Measurements from ENCODE around the gene GMPPA. TPM values are rescaled to one million over a fixed set of nuclear protein-coding genes. Genes with fewer than 3 reads are reported as not detected.

Gene GMPPA
- total RNA-seq, 1 donor from 2014 or later: 30.2 TPM

DNA sequence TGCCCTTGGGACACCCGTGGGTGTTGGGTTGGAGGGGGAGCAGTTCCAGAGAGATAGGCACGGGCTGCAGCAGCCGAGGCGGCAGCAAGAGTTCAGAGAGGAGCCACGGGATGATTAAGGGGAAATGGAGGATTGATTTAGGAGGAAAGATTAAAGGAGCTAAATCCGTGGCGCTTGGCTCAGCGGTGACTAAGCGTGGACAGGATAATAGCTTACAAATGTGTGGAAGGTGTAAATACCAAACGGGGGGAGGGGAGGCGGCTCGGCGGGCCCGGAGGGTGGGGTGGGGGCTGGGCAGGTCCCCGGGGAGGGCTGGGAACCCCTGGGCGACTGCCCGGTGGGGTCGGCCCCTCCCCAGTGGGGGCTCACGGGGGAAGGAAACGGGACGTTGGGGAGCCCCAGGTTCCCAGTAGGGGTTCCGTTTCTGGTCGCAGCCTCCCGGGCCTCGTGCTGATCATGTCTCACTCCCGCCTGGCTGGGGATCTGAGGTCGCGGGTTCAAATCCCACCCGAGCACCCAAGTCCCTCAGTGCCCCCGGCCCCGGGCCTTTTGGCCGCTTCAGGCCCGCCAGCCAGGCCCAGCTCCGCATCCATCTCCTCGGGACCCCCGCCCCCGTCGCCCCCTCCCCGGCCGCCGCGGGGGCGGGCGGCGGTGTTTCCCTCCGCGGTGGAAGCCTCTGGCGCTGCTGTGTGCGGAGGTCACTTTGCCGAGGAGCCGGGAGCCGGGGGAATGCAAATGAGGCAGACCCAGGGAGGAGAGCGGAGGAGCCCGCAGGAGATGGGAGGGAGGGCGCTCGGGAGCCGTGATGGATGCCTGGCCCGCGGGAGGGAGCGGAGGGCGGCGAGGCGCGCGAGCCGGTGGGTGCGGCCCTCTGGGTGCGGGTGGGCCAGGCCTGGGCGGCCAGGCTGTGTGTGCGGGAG is 23.7 kb downstream of the GMPPA start:
- H3K4me3 Mint-ChIP-seq (ENCODE audit: unreplicated experiment): no peak overlapping the region
- TF ChIP-seq, protein P1, sequence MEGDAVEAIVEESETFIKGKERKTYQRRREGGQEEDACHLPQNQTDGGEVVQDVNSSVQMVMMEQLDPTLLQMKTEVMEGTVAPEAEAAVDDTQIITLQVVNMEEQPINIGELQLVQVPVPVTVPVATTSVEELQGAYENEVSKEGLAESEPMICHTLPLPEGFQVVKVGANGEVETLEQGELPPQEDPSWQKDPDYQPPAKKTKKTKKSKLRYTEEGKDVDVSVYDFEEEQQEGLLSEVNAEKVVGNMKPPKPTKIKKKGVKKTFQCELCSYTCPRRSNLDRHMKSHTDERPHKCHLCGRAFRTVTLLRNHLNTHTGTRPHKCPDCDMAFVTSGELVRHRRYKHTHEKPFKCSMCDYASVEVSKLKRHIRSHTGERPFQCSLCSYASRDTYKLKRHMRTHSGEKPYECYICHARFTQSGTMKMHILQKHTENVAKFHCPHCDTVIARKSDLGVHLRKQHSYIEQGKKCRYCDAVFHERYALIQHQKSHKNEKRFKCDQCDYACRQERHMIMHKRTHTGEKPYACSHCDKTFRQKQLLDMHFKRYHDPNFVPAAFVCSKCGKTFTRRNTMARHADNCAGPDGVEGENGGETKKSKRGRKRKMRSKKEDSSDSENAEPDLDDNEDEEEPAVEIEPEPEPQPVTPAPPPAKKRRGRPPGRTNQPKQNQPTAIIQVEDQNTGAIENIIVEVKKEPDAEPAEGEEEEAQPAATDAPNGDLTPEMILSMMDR (IDR thresholded peaks at IDR 0.05; ENCODE audit: unreplicated experiment): no peak
- DNase-seq (ENCODE audit: low spot score): peak; percentile 49
- H3K4me1 Mint-ChIP-seq (ENCODE audit: unreplicated experiment): peaks cover 45% of the 10 kb centered on the region
- H3K27me3 Mint-ChIP-seq (ENCODE audit: unreplicated experiment): peaks cover 37% of the 10 kb centered on the region
- H3K27ac Mint-ChIP-seq (ENCODE audit: unreplicated experiment): no peak overlapping the region
- H3K36me3 Mint-ChIP-seq (ENCODE audit: low read depth, unreplicated experiment): no peaks in the 10 kb centered on the region
- no peaks in the 10 kb centered on the region for H3K9me3 Mint-ChIP-seq (ENCODE audit: unreplicated experiment)

- peaks cover 30% of the 10 kb centered on the region for H3K27me3 Mint-ChIP-seq (ENCODE audit: unreplicated experiment)
- H3K4me1 Mint-ChIP-seq (ENCODE audit: unreplicated experiment): peaks cover 37% of the 10 kb centered on the region
- H3K4me3 Mint-ChIP-seq (ENCODE audit: unreplicated experiment): no peak overlapping the region
- TF ChIP-seq, protein P1 (IDR thresholded peaks at IDR 0.05; ENCODE audit: unreplicated experiment): peak; percentile 27
- DNase-seq (ENCODE audit: low spot score): no peak
- H3K36me3 Mint-ChIP-seq (ENCODE audit: low read depth, unreplicated experiment): no peaks in the 10 kb centered on the region
- no peaks in the 10 kb centered on the region for H3K9me3 Mint-ChIP-seq (ENCODE audit: unreplicated experiment)
- H3K27ac Mint-ChIP-seq (ENCODE audit: unreplicated experiment): no peak overlapping the region
These were observed 24.5 kb downstream of the GMPPA start for GRCh38 chr2:219523031-219523671.

DNA sequence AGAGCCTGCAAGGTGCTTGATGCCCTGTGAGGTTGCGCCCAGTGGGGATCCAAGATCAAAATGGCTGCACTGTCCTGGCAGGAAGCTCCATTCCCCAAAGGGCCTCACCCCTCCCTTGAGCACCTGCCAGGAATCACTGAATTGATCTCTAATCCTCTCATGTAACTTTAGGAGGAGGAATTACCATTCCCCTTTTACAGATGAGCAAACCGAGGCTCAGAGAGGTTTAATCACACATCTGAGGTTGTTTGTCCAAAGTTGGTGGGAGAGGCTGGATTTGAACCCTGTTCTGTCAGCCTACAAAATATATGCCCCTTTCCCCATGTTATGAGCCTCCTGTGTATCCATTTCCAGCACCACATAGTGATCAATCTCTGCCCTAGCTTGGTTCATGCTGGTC is 26.1 kb downstream of the GMPPA start:
- Mint-ChIP-seq H3K27me3 (ENCODE audit: unreplicated experiment) (peaks cover 29% of the 10 kb centered on the region), H3K27ac (ENCODE audit: unreplicated experiment) (no peak overlapping the region), H3K4me1 (ENCODE audit: unreplicated experiment) (peaks cover 37% of the 10 kb centered on the region), H3K9me3 (ENCODE audit: unreplicated experiment) (no peaks in the 10 kb centered on the region), H3K36me3 (ENCODE audit: low read depth, unreplicated experiment) (no peaks in the 10 kb centered on the region), H3K4me3 (ENCODE audit: unreplicated experiment) (peak overlapping the region; percentile 33)
- DNase-seq (ENCODE audit: low spot score): no peak
- TF ChIP-seq, protein P1 (IDR thresholded peaks at IDR 0.05; ENCODE audit: unreplicated experiment): no peak

DNA sequence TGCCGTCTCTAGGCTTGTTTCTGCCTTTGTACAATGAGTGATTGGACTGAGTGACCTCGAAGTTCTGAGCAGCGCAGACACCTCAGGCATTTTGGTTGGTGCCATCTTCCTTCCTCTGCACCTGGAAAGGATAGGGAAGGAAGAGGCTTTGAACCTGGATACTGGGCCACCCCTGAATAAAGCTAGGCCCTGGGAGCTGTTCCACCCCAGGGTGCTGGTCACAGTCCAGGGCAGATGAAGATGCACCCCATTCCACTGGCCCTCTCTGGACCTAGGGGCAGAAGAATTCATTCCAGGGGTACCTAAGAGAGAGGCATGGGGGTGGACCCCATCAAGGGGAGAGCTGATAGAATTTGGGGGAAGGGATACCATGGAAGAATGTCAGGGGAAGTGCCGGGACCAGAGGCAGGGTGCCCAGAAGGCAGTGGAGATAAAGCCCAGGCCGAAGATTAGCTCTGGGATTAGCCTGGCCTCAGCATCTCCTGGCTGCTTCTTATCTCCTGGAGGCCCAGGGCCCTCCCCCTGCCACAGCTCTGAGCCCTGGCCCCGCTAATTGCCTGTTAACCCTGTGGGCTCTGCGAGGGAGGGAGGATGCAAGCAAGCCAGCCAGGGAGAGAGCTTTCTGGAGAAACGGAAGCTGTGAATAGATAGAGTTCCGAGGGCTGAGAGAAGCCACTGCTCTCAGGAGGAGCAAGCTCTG is 27.0 kb downstream of the GMPPA start:
- no peak for DNase-seq (ENCODE audit: low spot score)
- H3K4me3 Mint-ChIP-seq (ENCODE audit: unreplicated experiment): no peak overlapping the region
- TF ChIP-seq, protein P1 (IDR thresholded peaks at IDR 0.05; ENCODE audit: unreplicated experiment): no peak
- peaks cover 32% of the 10 kb centered on the region for H3K27me3 Mint-ChIP-seq (ENCODE audit: unreplicated experiment)
- no peaks in the 10 kb centered on the region for H3K9me3 Mint-ChIP-seq (ENCODE audit: unreplicated experiment)
- H3K4me1 Mint-ChIP-seq (ENCODE audit: unreplicated experiment): peaks cover 39% of the 10 kb centered on the region
- H3K36me3 Mint-ChIP-seq (ENCODE audit: low read depth, unreplicated experiment): no peaks in the 10 kb centered on the region
- no peak overlapping the region for H3K27ac Mint-ChIP-seq (ENCODE audit: unreplicated experiment)
